Mesendoderm (in vitro differentiated cells): ENCODE results near the gene JAM3. TPM values are rescaled to one million over a fixed set of nuclear protein-coding genes. Genes with fewer than 3 reads are reported as not detected.

ENCODE experiments used
- DNase-seq: peaks from one replicate; pipeline ENCODE4 v3.0.0; 2013
- H2AK5ac ChIP-seq: 2 replicates; pipeline ENCODE4 v1.6.1; 2013; ENCODE audit warnings: low read length, inconsistent platforms
- H2BK120ac ChIP-seq: 2 replicates; pipeline ENCODE4 v1.6.1; 2013; ENCODE audit warnings: low read depth, mild to moderate bottlenecking, low read length, moderate library complexity, mixed read lengths
- H2BK15ac ChIP-seq: replicated peaks from 2 replicates; pipeline ENCODE4 v1.6.1; 2013; ENCODE audit warnings: low read depth, mild to moderate bottlenecking, moderate library complexity
- H2BK5ac ChIP-seq: 2 replicates; pipeline ENCODE4 v1.6.1; 2013; ENCODE audit warnings: low read length, inconsistent platforms
- H3K18ac ChIP-seq: 2 replicates; pipeline ENCODE4 v1.6.1; 2013; ENCODE audit warnings: mild to moderate bottlenecking, low read length, mixed read lengths
- H3K23ac ChIP-seq: one replicate; pipeline ENCODE4 v1.6.1; 2013; ENCODE audit warnings: low read length
- H3K27ac ChIP-seq: 2 replicates; pipeline ENCODE4 v1.5.1; 2013; ENCODE audit warnings: low read depth, mild to moderate bottlenecking, inconsistent platforms, low read length, moderate library complexity
- H3K27me3 ChIP-seq: 2 replicates; pipeline ENCODE4 v1.6.1; 2013; ENCODE audit warnings: low read length, control low read depth, mild to moderate bottlenecking, inconsistent platforms; ENCODE audit not compliant: insufficient read depth, poor library complexity
- H3K36me3 ChIP-seq: 2 replicates; pipeline ENCODE4 v1.6.1; 2013; ENCODE audit warnings: low read length, inconsistent platforms; ENCODE audit not compliant: control insufficient read depth, insufficient read depth
- H3K4ac ChIP-seq: one replicate; pipeline ENCODE4 v1.6.1; 2013; ENCODE audit warnings: low read depth, mild to moderate bottlenecking, low read length, moderate library complexity
- H3K4me1 ChIP-seq: 2 replicates; pipeline ENCODE4 v1.6.1; 2013; ENCODE audit warnings: low read depth, low read length, inconsistent platforms; ENCODE audit not compliant: control insufficient read depth
- H3K4me2 ChIP-seq: 2 replicates; pipeline ENCODE4 v1.6.1; 2013; ENCODE audit warnings: low read length
- H3K4me3 ChIP-seq: 2 replicates; pipeline ENCODE4 v1.5.1; 2013; ENCODE audit warnings: mild to moderate bottlenecking, low read length
- H3K56ac ChIP-seq: one replicate; pipeline ENCODE4 v1.6.1; 2013; ENCODE audit warnings: low read length
- H3K79me1 ChIP-seq: 2 replicates; pipeline ENCODE4 v1.6.1; 2013; ENCODE audit warnings: low read length, inconsistent platforms
- H3K79me2 ChIP-seq: 2 replicates; pipeline ENCODE4 v1.6.1; 2013; ENCODE audit warnings: mild to moderate bottlenecking, low read length; ENCODE audit not compliant: control insufficient read depth, insufficient read depth
- H3K9ac ChIP-seq: 2 replicates; pipeline ENCODE4 v1.6.1; 2013; ENCODE audit warnings: low read length, inconsistent platforms
- H4K5ac ChIP-seq: one replicate; pipeline ENCODE4 v1.6.1; 2013; ENCODE audit warnings: low read length
- H4K8ac ChIP-seq: one replicate; pipeline ENCODE4 v1.6.1; 2013; ENCODE audit warnings: low read depth, mild to moderate bottlenecking, control low read depth, low read length, moderate library complexity
- WGBS: extraction: QIAGEN DNeasy Blood & Tissue Kit; methylation state at CpG from one replicate; pipeline ENCODE4 v1.1.7; 2013; ENCODE audit warnings: low lambda C conversion rate, missing lambda C conversion rate; ENCODE audit not compliant: insufficient coverage; ENCODE audit errors: extremely low coverage; 5-methylcytosine and 5-hydroxymethylcytosine counted together
- polyA plus RNA-seq, 2 experiments: library from polyadenylated mRNA; stranded (reverse); fragments of 200-250 nt; gene quantifications; one replicate each; pipeline ENCODE4 v1.2.3, GENCODE V29; 2013

The JAM3 gene
- polyA plus RNA-seq (2013, experiment 1 of 2), result 21.5 TPM
- polyA plus RNA-seq (2013, experiment 2 of 2), result 21.3 TPM

GRCh38 chr11:134068829-134069425 lies at the start of gene JAM3:
Gene JAM3 (plus strand): TSS chr11:134069072. CDS start chr11:134069084, 12 bp downstream.
- no peaks in the 10 kb centered on the region for H3K27me3 ChIP-seq
- peak within 1 kb of the TSS; percentile 90 for H3K9ac ChIP-seq
- H3K27ac ChIP-seq, result no peak within 1 kb of the TSS
- H2BK120ac ChIP-seq, result no peak within 1 kb of the TSS
- no peak within 1 kb of the TSS for H2BK5ac ChIP-seq
- peaks cover 1% of the 10 kb centered on the region for H3K79me1 ChIP-seq
- DNase-seq, result peak; percentile 97
- no peak within 1 kb of the TSS for H4K5ac ChIP-seq
- H2AK5ac ChIP-seq, result no peak within 1 kb of the TSS
- no CpG with 5 or more reads among the region's 57 CpGs for WGBS
- H3K23ac ChIP-seq, result no peak within 1 kb of the TSS
- no peak within 1 kb of the TSS for H2BK15ac ChIP-seq
- H3K79me2 ChIP-seq, result peaks cover 1% of the 10 kb centered on the region
- peak within 1 kb of the TSS; percentile 98 for H3K56ac ChIP-seq
- no peaks in the 10 kb centered on the region for H3K4me1 ChIP-seq
- no peak within 1 kb of the TSS for H4K8ac ChIP-seq
- peak within 1 kb of the TSS; percentile 16 for H3K18ac ChIP-seq
- no peak within 1 kb of the TSS for H3K4ac ChIP-seq
- H3K4me2 ChIP-seq, result peak within 1 kb of the TSS; percentile 74
- peak within 1 kb of the TSS; percentile 96 for H3K4me3 ChIP-seq
- no peaks in the 10 kb centered on the region for H3K36me3 ChIP-seq

GRCh38 chr11:134019500-134019899 lies 49.4 kb upstream of the JAM3 start:
- H3K4me3 ChIP-seq, result no peak overlapping the region
- no peaks in the 10 kb centered on the region for H3K36me3 ChIP-seq
- no peak overlapping the region for H4K8ac ChIP-seq
- no peaks in the 10 kb centered on the region for H3K4me1 ChIP-seq
- no peak overlapping the region for H4K5ac ChIP-seq
- H3K56ac ChIP-seq, result no peak overlapping the region
- H3K79me1 ChIP-seq, result no peaks in the 10 kb centered on the region
- H3K27me3 ChIP-seq, result no peaks in the 10 kb centered on the region
- WGBS, result no CpG with 5 or more reads among the region's 7 CpGs
- no peak overlapping the region for H2BK15ac ChIP-seq
- no peak overlapping the region for H3K4me2 ChIP-seq
- no peak overlapping the region for H2BK120ac ChIP-seq
- no peaks in the 10 kb centered on the region for H3K79me2 ChIP-seq
- no peak overlapping the region for H3K23ac ChIP-seq
- DNase-seq, result no peak
- no peak overlapping the region for H2BK5ac ChIP-seq
- no peak overlapping the region for H2AK5ac ChIP-seq
- no peak overlapping the region for H3K9ac ChIP-seq
- H3K4ac ChIP-seq, result no peak overlapping the region
- no peak overlapping the region for H3K18ac ChIP-seq
- H3K27ac ChIP-seq, result no peak overlapping the region

GRCh38 chr11:134020598-134020997 lies 48.3 kb upstream of the JAM3 start:
- Histone ChIP-seq H3K23ac (no peak overlapping the region), H3K79me1 (no peaks in the 10 kb centered on the region), H3K27ac (no peak overlapping the region), H2BK120ac (no peak overlapping the region), H2BK15ac (no peak overlapping the region), H3K56ac (no peak overlapping the region), H3K9ac (no peak overlapping the region), H4K5ac (no peak overlapping the region), H3K4me3 (no peak overlapping the region), H2BK5ac (no peak overlapping the region), H3K4me2 (no peak overlapping the region), H3K27me3 (no peaks in the 10 kb centered on the region), H3K18ac (no peak overlapping the region), H3K79me2 (no peaks in the 10 kb centered on the region), H3K4ac (no peak overlapping the region), H2AK5ac (no peak overlapping the region), H4K8ac (no peak overlapping the region), H3K4me1 (no peaks in the 10 kb centered on the region), H3K36me3 (no peaks in the 10 kb centered on the region)
- WGBS, result no CpG with 5 or more reads among the region's 13 CpGs
- DNase-seq, result no peak

- no peaks in the 10 kb centered on the region for H3K27me3 ChIP-seq
- no peaks in the 10 kb centered on the region for H3K79me1 ChIP-seq
- no peak overlapping the region for H3K9ac ChIP-seq
- no peak overlapping the region for H4K8ac ChIP-seq
- H4K5ac ChIP-seq, result no peak overlapping the region
- no peak overlapping the region for H3K56ac ChIP-seq
- H2BK15ac ChIP-seq, result no peak overlapping the region
- no peak overlapping the region for H3K23ac ChIP-seq
- WGBS, result no CpG with 5 or more reads among the region's 7 CpGs
- no peak for DNase-seq
- no peak overlapping the region for H3K27ac ChIP-seq
- H3K18ac ChIP-seq, result no peak overlapping the region
- no peaks in the 10 kb centered on the region for H3K4me1 ChIP-seq
- no peaks in the 10 kb centered on the region for H3K36me3 ChIP-seq
- no peak overlapping the region for H2AK5ac ChIP-seq
- H3K4me2 ChIP-seq, result no peak overlapping the region
- H3K4me3 ChIP-seq, result no peak overlapping the region
- H2BK5ac ChIP-seq, result no peak overlapping the region
- H3K79me2 ChIP-seq, result no peaks in the 10 kb centered on the region
- no peak overlapping the region for H3K4ac ChIP-seq
- no peak overlapping the region for H2BK120ac ChIP-seq
Observed at GRCh38 chr11:134021326-134021725, 47.5 kb upstream of the JAM3 start.

GRCh38 chr11:134022748-134023147 lies 46.1 kb upstream of the JAM3 start:
- no peak overlapping the region for H3K56ac ChIP-seq
- H4K8ac ChIP-seq, result no peak overlapping the region
- H3K27ac ChIP-seq, result no peak overlapping the region
- no peaks in the 10 kb centered on the region for H3K79me2 ChIP-seq
- H2BK120ac ChIP-seq, result no peak overlapping the region
- no peak overlapping the region for H2AK5ac ChIP-seq
- H3K36me3 ChIP-seq, result no peaks in the 10 kb centered on the region
- H3K4me1 ChIP-seq, result peaks cover 2% of the 10 kb centered on the region
- no peaks in the 10 kb centered on the region for H3K79me1 ChIP-seq
- H3K18ac ChIP-seq, result no peak overlapping the region
- no peak overlapping the region for H3K4ac ChIP-seq
- H3K4me2 ChIP-seq, result no peak overlapping the region
- H3K27me3 ChIP-seq, result no peaks in the 10 kb centered on the region
- H2BK15ac ChIP-seq, result no peak overlapping the region
- no peak for DNase-seq
- H3K23ac ChIP-seq, result no peak overlapping the region
- no peak overlapping the region for H4K5ac ChIP-seq
- no peak overlapping the region for H3K9ac ChIP-seq
- H2BK5ac ChIP-seq, result no peak overlapping the region
- WGBS, result no CpG with 5 or more reads among the region's 9 CpGs
- H3K4me3 ChIP-seq, result no peak overlapping the region
